Liver (tissue), 9 donors: ENCODE data around the gene ACTN1. TPM values are rescaled to one million over a fixed set of nuclear protein-coding genes. Genes with fewer than 3 reads are reported as not detected.

ENCODE experiments used
- DNase-seq: peaks from one replicate; pipeline ENCODE4 v3.0.0-alpha.2; 2017; ENCODE audit warnings: low spot score
- H3K27ac ChIP-seq, 2 donors: one replicate each; pipeline ENCODE4 v1.7.0; 2013; ENCODE audit warnings: inconsistent platforms in 2 of 2, low read length in 2 of 2, control low read depth in 1 of 2, low read depth in 1 of 2, mild to moderate bottlenecking in 1 of 2
- H3K27me3 ChIP-seq, 4 donors: one replicate each; pipeline versions ENCODE4 v1.6.1 to v1.7.0; 2013; ENCODE audit warnings: low read length in 3 of 4, inconsistent platforms in 1 of 4, mild to moderate bottlenecking in 1 of 4, moderate library complexity in 1 of 4; ENCODE audit not compliant: control insufficient read depth in 4 of 4, insufficient read depth in 4 of 4
- H3K36me3 ChIP-seq, 4 donors: one replicate each; pipeline versions ENCODE4 v1.6.1 to v1.7.0; 2013; ENCODE audit warnings: low read length in 3 of 4, mild to moderate bottlenecking in 3 of 4, low read depth in 1 of 4, moderate library complexity in 1 of 4; ENCODE audit not compliant: control insufficient read depth in 4 of 4, insufficient read depth in 3 of 4
- H3K4me1 ChIP-seq, 4 donors: one replicate each; pipeline versions ENCODE4 v1.6.1 to v1.7.0; 2013; ENCODE audit warnings: low read length in 3 of 4, mild to moderate bottlenecking in 3 of 4, moderate library complexity in 1 of 4; ENCODE audit not compliant: control insufficient read depth in 4 of 4, insufficient read depth in 4 of 4
- H3K4me3 ChIP-seq, 3 donors: one replicate each; pipeline versions ENCODE4 v1.6.1 to v1.7.0; 2013; ENCODE audit warnings: low read length in 3 of 3, control low read depth in 1 of 3, low read depth in 1 of 3, mild to moderate bottlenecking in 1 of 3
- H3K9ac ChIP-seq, 2 donors: one replicate each; pipeline ENCODE4 v1.7.0; 2013; ENCODE audit warnings: low read length in 2 of 2, mild to moderate bottlenecking in 2 of 2, moderate library complexity in 2 of 2, control low read depth in 1 of 2, low read depth in 1 of 2
- H3K9me3 ChIP-seq, 4 donors: one replicate each; pipeline versions ENCODE4 v1.6.1 to v1.7.0; 2013; ENCODE audit warnings: low read length in 3 of 4; ENCODE audit not compliant: control insufficient read depth in 4 of 4
- CTCF ChIP-seq: fragments of 150-350 bp; IDR thresholded peaks from 2 replicates; pipeline ENCODE4 v1.5.1; 2017; ENCODE audit warnings: improper control_type of control experiment, low read depth, low read length; ENCODE audit not compliant: missing input control
- EGR1 ChIP-seq, 2 donors: IDR thresholded peaks; 2 replicates each; pipeline ENCODE4 v1.6.1; 2016 to 2018; ENCODE audit warnings: antibody characterized with exemption in 2 of 2, low read depth in 2 of 2
- FOXA1 ChIP-seq: IDR thresholded peaks from 2 replicates; pipeline ENCODE4 v1.6.1; 2016; ENCODE audit warnings: antibody characterized with exemption
- FOXA2 ChIP-seq: IDR thresholded peaks from 2 replicates; pipeline ENCODE4 v1.6.1; 2016; ENCODE audit warnings: antibody characterized with exemption
- GABPA ChIP-seq, 2 donors: IDR thresholded peaks in 1 of 2; conservative IDR thresholded peaks in 1 of 2; 2 replicates each; pipeline ENCODE4 v1.6.1; 2016; ENCODE audit warnings: antibody characterized with exemption in 2 of 2, mild to moderate bottlenecking in 1 of 2, moderate library complexity in 1 of 2
- HNF4A ChIP-seq, 2 donors: conservative IDR thresholded peaks; 2 replicates each; pipeline ENCODE4 v1.6.1; 2016; ENCODE audit warnings: antibody characterized with exemption in 2 of 2, mild to moderate bottlenecking in 2 of 2
- HNF4G ChIP-seq: IDR thresholded peaks from 2 replicates; pipeline ENCODE4 v1.6.1; 2016; ENCODE audit warnings: antibody characterized with exemption
- JUND ChIP-seq, 2 donors: IDR thresholded peaks; 2 replicates each; pipeline ENCODE4 v1.6.1; 2016; ENCODE audit warnings: antibody characterized with exemption in 2 of 2
- MAX ChIP-seq: IDR thresholded peaks from 2 replicates; pipeline ENCODE4 v1.6.1; 2016; ENCODE audit warnings: antibody characterized with exemption
- NR2F2 ChIP-seq: IDR thresholded peaks from 2 replicates; pipeline ENCODE4 v1.6.1; 2016; ENCODE audit warnings: antibody characterized with exemption
- RAD21 ChIP-seq, 2 donors: IDR thresholded peaks; 2 replicates each; pipeline ENCODE4 v1.6.1; 2016; ENCODE audit warnings: antibody characterized with exemption in 2 of 2, mild to moderate bottlenecking in 2 of 2
- REST ChIP-seq: IDR thresholded peaks from 2 replicates; pipeline ENCODE4 v1.6.1; 2016; ENCODE audit warnings: antibody characterized with exemption, mild to moderate bottlenecking
- RXRA ChIP-seq, 2 donors: IDR thresholded peaks; 2 replicates each; pipeline ENCODE4 v1.6.1; 2017 to 2018; ENCODE audit warnings: antibody characterized with exemption in 2 of 2, mild to moderate bottlenecking in 1 of 2
- SP1 ChIP-seq: IDR thresholded peaks from 2 replicates; pipeline ENCODE4 v1.6.1; 2018; ENCODE audit warnings: antibody characterized with exemption, mild to moderate bottlenecking
- TAF1 ChIP-seq: conservative IDR thresholded peaks from 2 replicates; pipeline ENCODE4 v1.6.1; 2016; ENCODE audit warnings: antibody characterized with exemption, mild to moderate bottlenecking
- YY1 ChIP-seq: IDR thresholded peaks from 2 replicates; pipeline ENCODE4 v1.6.1; 2016; ENCODE audit warnings: antibody characterized with exemption, mild to moderate bottlenecking
- ZBTB33 ChIP-seq: IDR thresholded peaks from 2 replicates; pipeline ENCODE4 v1.6.1; 2016; ENCODE audit warnings: antibody characterized with exemption
- WGBS: extraction: QIAGEN DNeasy Blood & Tissue Kit; methylation state at CpG from one replicate; pipeline ENCODE4 v1.1.7; 2013; 5-methylcytosine and 5-hydroxymethylcytosine counted together
- polyA plus RNA-seq, 2 donors: library from polyadenylated mRNA; stranded (reverse) in 1 of 2; unstranded in 1 of 2; fragments of 200-250 nt in 1 of 2; fragments of >200 nt in 1 of 2; fragmentation: Nextera tagmentation in 1 of 2; extraction: Ambion mirVana in 1 of 2; gene quantifications; one replicate each; pipeline versions ENCODE4 v1.2.1 to v1.2.3, GENCODE V29; 2013 to 2015
- total RNA-seq, 2 donors: library from RNA; depleted of rRNA; stranded (reverse); fragments of >200 nt; gene quantifications; one replicate each; pipeline ENCODE4 v1.2.3, GENCODE V29; 2014
- donor health status: healthy.
- donor health status: healthy.
- donor health status: healthy.
- donor health status: healthy.
- donor health status: healthy.

ACTN1 gene
- total and polyA plus RNA-seq, 4 donors: 36.2 to 100 (median 63.1) TPM

GRCh38 chr14:68905107-68905895 lies 73.8 kb downstream of the ACTN1 start:
- no peak for TF ChIP-seq CTCF
- TF ChIP-seq EGR1 (IDR thresholded peaks at IDR 0.05; ENCODE audit: low read depth in 2 of 2): no peak
- TF ChIP-seq NR2F2: no peak
- TF ChIP-seq REST: no peak
- no peak for TF ChIP-seq HNF4G
- TF ChIP-seq MAX: no peak
- no peak for TF ChIP-seq ZBTB33
- no peak for TF ChIP-seq HNF4A (conservative IDR thresholded peaks at IDR 0.05)
- no peak for TF ChIP-seq YY1
- no peak for TF ChIP-seq FOXA2
- TF ChIP-seq FOXA1: no peak
- no peak for TF ChIP-seq GABPA (IDR thresholded peaks at IDR 0.05 in 1 of 2, conservative IDR thresholded peaks at IDR 0.05 in 1 of 2)
- no peak for TF ChIP-seq RXRA (IDR thresholded peaks at IDR 0.05)
- TF ChIP-seq SP1: no peak
- no peak for TF ChIP-seq JUND (IDR thresholded peaks at IDR 0.05)
- TF ChIP-seq RAD21 (IDR thresholded peaks at IDR 0.05): no peak
- TF ChIP-seq TAF1: no peak
- WGBS: 87% methylated on average over 16 of the region's 16 CpGs
- peaks cover 24 to 75% (median 58%) of the 10 kb centered on the region in 4 donors for H3K36me3 ChIP-seq

More at GRCh38 chr14:68905107-68905895, 73.8 kb downstream of the ACTN1 start:
- no peaks in the 10 kb centered on the region for H3K27me3 ChIP-seq
- no peak overlapping the region for H3K4me3 ChIP-seq
- H3K4me1 ChIP-seq: peaks cover 0 to 3% (median 2%) of the 10 kb centered on the region in 4 donors
- no peak overlapping the region for H3K27ac ChIP-seq
- H3K9me3 ChIP-seq: no peaks in the 10 kb centered on the region
- H3K9ac ChIP-seq: no peak overlapping the region
- DNase-seq: no peak
